ENCODE data around the gene CKAP4. TPM values are rescaled to one million over a fixed set of nuclear protein-coding genes. Genes with fewer than 3 reads are reported as not detected.

CKAP4 gene
- total RNA-seq (10 to 100 TPM; 38.5 to 63.2 (median 47.9) TPM), polyA plus RNA-seq (10 to 100 TPM; 12.9 to 40.1 TPM)
- long read RNA-seq, donor 1, transcript CKAP4-201 (2 exons, 3,093 nt), result major isoform, 131 of 144 reads
- long read RNA-seq, donor 1, partial matches to known transcripts, result 0 of 144 reads
- long read RNA-seq, donor 1, other reads (novel, unspliced or antisense), result 13 of 144 reads
- long read RNA-seq, donor 2, transcript CKAP4-201 (2 exons, 3,093 nt), result major isoform, 180 of 219 reads
- long read RNA-seq, donor 2, partial matches to known transcripts, result 0 of 219 reads
- long read RNA-seq, donor 2, other reads (novel, unspliced or antisense), result 39 of 219 reads
- long read RNA-seq, donor 3, transcript CKAP4-201 (2 exons, 3,093 nt), result major isoform, 35 of 47 reads
- long read RNA-seq, donor 3, partial matches to known transcripts, result 0 of 47 reads
- long read RNA-seq, donor 3, other reads (novel, unspliced or antisense), result 12 of 47 reads

- H3K4me1 ChIP-seq, result peaks cover 14 to 61% (median 48%) of the 10 kb centered on the region in 9 donors
- intact Hi-C loops (cut with DNase I), result loop anchor here in 8 of 10 donors (2.0 to 10.0 kb wide), 5 partner anchors 35 to 95 kb away; partner anchors contain the start of gene TCP11L2 (in 8 of the 8)
- 0 to 2% methylated on average over 50 to 102 of the region's 102 CpGs for WGBS, 2 donors
- H3K4me3 ChIP-seq, result peak within 1 kb of the TSS; percentile 67 to 98 (median 89)
- H3K9me3 ChIP-seq, result no peaks in the 10 kb centered on the region
- H3K27me3 ChIP-seq, result no peaks in the 10 kb centered on the region
- peak; percentile 76 to 92 (median 84) for ATAC-seq
- no peak for TF ChIP-seq CTCF (IDR thresholded peaks at IDR 0.05)
- peak within 1 kb of the TSS; percentile 97 to 100 (median 99) for H3K27ac ChIP-seq
- peak; percentile 77 to 86 for DNase-seq
- peaks cover 0 to 16% (median 4%) of the 10 kb centered on the region in 9 donors for H3K36me3 ChIP-seq
Observed at GRCh38 chr12:106247674-106248311, at the start of gene CKAP4. CKAP4 (minus strand) TSS chr12:106248020; CDS start chr12:106247851, 169 bp downstream.

GRCh38 chr12:106297075-106297474 is 49.3 kb upstream of the CKAP4 start:
- no peak for DNase-seq
- H3K27me3 ChIP-seq, result no peaks in the 10 kb centered on the region
- TF ChIP-seq CTCF (IDR thresholded peaks at IDR 0.05), result no peak
- no peaks in the 10 kb centered on the region for H3K9me3 ChIP-seq
- 88 to 93% methylated on average over 3 of the region's 3 CpGs for WGBS, 2 donors
- H3K4me1 ChIP-seq, result peaks cover 7 to 37% (median 29%) of the 10 kb centered on the region in 9 donors
- no peak overlapping the region for H3K4me3 ChIP-seq
- ATAC-seq, result no peak
- intact Hi-C loops (cut with DNase I), result no loop called here
- peak overlapping the region in 6 of 10 donors; percentile 68 to 85 (median 72) for H3K27ac ChIP-seq
- no peaks in the 10 kb centered on the region for H3K36me3 ChIP-seq

GRCh38 chr12:106296179-106296877 is 48.5 kb upstream of the CKAP4 start:
- DNase-seq (no peak), ATAC-seq (peak in 7 of 8 donors; percentile 53 to 95 (median 82))
- Histone ChIP-seq H3K4me1 (peaks cover 7 to 30% (median 23%) of the 10 kb centered on the region in 9 donors), H3K27ac (peak overlapping the region in 9 of 10 donors; percentile 52 to 85 (median 69)), H3K9me3 (no peaks in the 10 kb centered on the region), H3K27me3 (no peaks in the 10 kb centered on the region), H3K4me3 (no peak overlapping the region), H3K36me3 (no peaks in the 10 kb centered on the region)
- intact Hi-C loops (cut with DNase I), result no loop called here
- WGBS, 2 donors, result 76 to 82% methylated on average over 8 of the region's 8 CpGs
- TF ChIP-seq CTCF (IDR thresholded peaks at IDR 0.05), result no peak

GRCh38 chr12:106292339-106292738 is 44.5 kb upstream of the CKAP4 start:
- ATAC-seq (no peak), DNase-seq (no peak)
- intact Hi-C loops (cut with DNase I), result no loop called here
- H3K4me3 ChIP-seq, result no peak overlapping the region
- 96% methylated on average over 5 of the region's 5 CpGs for WGBS, 2 donors
- H3K36me3 ChIP-seq, result no peaks in the 10 kb centered on the region
- no peaks in the 10 kb centered on the region for H3K9me3 ChIP-seq
- H3K4me1 ChIP-seq, result peaks cover 0 to 14% (median 0%) of the 10 kb centered on the region in 9 donors
- no peak overlapping the region for H3K27ac ChIP-seq
- H3K27me3 ChIP-seq, result no peaks in the 10 kb centered on the region
- no peak for TF ChIP-seq CTCF (IDR thresholded peaks at IDR 0.05)

Measured in heart right ventricle (tissue), 16 donors.